HFF-Myc (cell line): Measurements from ENCODE around the gene WNT9A.
"Not testable (repeated sequence)": the region's sequence is repeated elsewhere in the genome, so short reads cannot be mapped to it uniquely, and the experiment has no call there.

Source experiments
- DNase-seq: peaks from one replicate; pipeline ENCODE4 v3.0.0-alpha.2; 2011; ENCODE audit warnings: low read depth; ENCODE audit errors: extremely low read depth
- H3K4me3 ChIP-seq: replicated peaks from 2 replicates; pipeline ENCODE4 v1.5.1; 2011; ENCODE audit warnings: low read depth, mild to moderate bottlenecking, control low read depth, low read length
- CTCF ChIP-seq: IDR thresholded peaks from 2 replicates; pipeline ENCODE4 v1.5.1; 2012; ENCODE audit warnings: mild to moderate bottlenecking, low read depth, low read length, control low read depth; ENCODE audit errors: missing control alignments

WNT9A gene

GRCh38 chr1:227947676-227948492, at the start of gene WNT9A:
WNT9A (minus strand) TSS chr1:227947932; CDS start chr1:227947887, 45 bp downstream.
- TF ChIP-seq CTCF, result no peak
- peak within 1 kb of the TSS; percentile 56 for H3K4me3 ChIP-seq
- DNase-seq, result no peak

- H3K4me3 ChIP-seq, result no peak overlapping the region
- DNase-seq, result no peak
- TF ChIP-seq CTCF, result no peak
These were observed 48.6 kb upstream of the WNT9A start for GRCh38 chr1:227996187-227996950.

- TF ChIP-seq CTCF, result no peak
- no peak overlapping the region for H3K4me3 ChIP-seq
- no peak for DNase-seq
These were observed 47.0 kb upstream of the WNT9A start for GRCh38 chr1:227994632-227995300.

- DNase-seq, result no peak
- no peak for TF ChIP-seq CTCF
- no peak overlapping the region for H3K4me3 ChIP-seq
These were observed 39.4 kb upstream of the WNT9A start for GRCh38 chr1:227987181-227987580.

- not testable (repeated sequence) for H3K4me3 ChIP-seq, DNase-seq
These were observed 28.0 kb upstream of the WNT9A start for GRCh38 chr1:227975583-227976283.

- DNase-seq, H3K4me3 ChIP-seq: not testable (repeated sequence)
These were observed 26.1 kb upstream of the WNT9A start for GRCh38 chr1:227973724-227974288.

- H3K4me3 ChIP-seq, DNase-seq: not testable (repeated sequence)
These were observed 25.2 kb upstream of the WNT9A start for GRCh38 chr1:227972843-227973374.

GRCh38 chr1:227972283-227972679, 24.5 kb upstream of the WNT9A start:
- not testable (repeated sequence) for DNase-seq

GRCh38 chr1:227971643-227972282, 24.0 kb upstream of the WNT9A start:
- H3K4me3 ChIP-seq, DNase-seq: not testable (repeated sequence)

More at GRCh38 chr1:227972283-227972679, 24.5 kb upstream of the WNT9A start:
- H3K4me3 ChIP-seq, result not testable (repeated sequence)

GRCh38 chr1:227971216-227971615, 23.5 kb upstream of the WNT9A start:
- H3K4me3 ChIP-seq, DNase-seq: not testable (repeated sequence)
